Kidney tubule cell (primary cell): ENCODE measurements around the gene PRKCE.
A peak's percentile ranks its signal among the peaks of the same experiment; 100 is the strongest.

Experiments
- DNase-seq: peaks from one replicate; pipeline ENCODE4 v3.0.0-alpha.2; 2018; ENCODE audit warnings: low spot score

The PRKCE gene

GRCh38 chr2:45755585-45756335 is 104.3 kb downstream of the PRKCE start:
- DNase-seq = no peak

GRCh38 chr2:45758018-45758417 is 106.5 kb downstream of the PRKCE start:
- no peak for DNase-seq

GRCh38 chr2:45759310-45759851 is 107.9 kb downstream of the PRKCE start:
- no peak for DNase-seq

- no peak for DNase-seq
These were observed 110.2 kb downstream of the PRKCE start for GRCh38 chr2:45761635-45762034.

- DNase-seq = no peak
These were observed 111.8 kb downstream of the PRKCE start for GRCh38 chr2:45763255-45763654.

GRCh38 chr2:45763797-45764196 is 112.3 kb downstream of the PRKCE start:
- DNase-seq = no peak

GRCh38 chr2:45765007-45765727 is 113.7 kb downstream of the PRKCE start:
- DNase-seq = no peak

- DNase-seq = no peak
These were observed 114.3 kb downstream of the PRKCE start for GRCh38 chr2:45765728-45766254.

- DNase-seq = no peak
These were observed 116.7 kb downstream of the PRKCE start for GRCh38 chr2:45768208-45768607.

GRCh38 chr2:45769056-45769455 is 117.6 kb downstream of the PRKCE start:
- DNase-seq = no peak

GRCh38 chr2:45769854-45770576 is 118.5 kb downstream of the PRKCE start:
- DNase-seq = no peak

- DNase-seq = no peak
These were observed 119.3 kb downstream of the PRKCE start for GRCh38 chr2:45770811-45771210.

- no peak for DNase-seq
These were observed 119.8 kb downstream of the PRKCE start for GRCh38 chr2:45771261-45771660.

- no peak for DNase-seq
These were observed 120.6 kb downstream of the PRKCE start for GRCh38 chr2:45772038-45772437.

- DNase-seq = no peak
These were observed 122.4 kb downstream of the PRKCE start for GRCh38 chr2:45773909-45774308.

GRCh38 chr2:45774688-45775244 is 123.3 kb downstream of the PRKCE start:
- DNase-seq = no peak

GRCh38 chr2:45776160-45776955 is 124.9 kb downstream of the PRKCE start:
- DNase-seq = no peak

GRCh38 chr2:45777996-45778719 is 126.7 kb downstream of the PRKCE start:
- no peak for DNase-seq

GRCh38 chr2:45778720-45779171 is 127.3 kb downstream of the PRKCE start:
- DNase-seq = peak; percentile 79
